ENCODE measurements around the gene GNA12. TPM values are rescaled to one million over a fixed set of nuclear protein-coding genes. Genes with fewer than 3 reads are reported as not detected.
"Not testable (repeated sequence)": the region's sequence is repeated elsewhere in the genome, so short reads cannot be mapped to it uniquely, and the experiment has no call there.

The GNA12 gene
- total RNA-seq, 4 donors from 2014 or later = 22.5 to 63.2 (median 35.1) TPM

DNA sequence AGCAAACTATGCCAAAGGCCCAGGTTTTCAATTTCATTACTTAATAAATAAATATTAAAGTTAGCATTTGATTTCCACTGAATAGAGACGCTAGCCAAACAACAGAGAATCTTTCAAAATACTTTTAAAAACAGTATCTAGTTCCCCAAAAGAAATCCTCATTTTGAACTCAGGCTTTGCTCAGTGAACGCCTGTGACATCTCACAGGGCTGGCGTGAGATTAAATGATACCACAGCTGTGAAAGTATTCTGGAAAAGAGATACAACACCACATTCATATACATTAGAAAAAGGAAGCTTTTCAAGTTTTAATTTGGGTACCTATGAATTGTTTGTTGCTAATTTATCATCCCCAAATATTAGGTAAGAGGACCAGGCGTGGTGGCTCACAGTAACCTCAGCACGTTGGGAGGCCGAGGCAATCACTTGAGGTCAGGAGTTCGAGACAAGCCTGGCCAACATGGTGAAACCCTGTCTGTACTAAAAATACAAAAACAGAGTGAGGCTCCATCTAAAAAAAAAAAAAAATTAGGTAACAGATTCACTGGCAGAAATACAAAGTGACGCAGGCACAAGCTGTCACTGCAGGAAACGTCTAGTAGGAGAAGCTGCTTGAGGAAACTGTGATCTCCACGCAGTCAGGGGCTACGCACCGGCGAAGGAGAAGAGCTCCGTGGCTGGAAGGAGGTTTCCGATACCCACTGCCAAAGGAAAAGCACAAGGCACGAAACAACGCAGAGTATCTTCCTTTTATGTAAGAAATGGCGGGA is 106.2 kb downstream of the GNA12 start:
- Histone ChIP-seq H3K36me3 (no peaks in the 10 kb centered on the region), H3K4me3 (peak overlapping the region in 1 of 2 donors; percentile 1), H3K27ac (peak overlapping the region in 3 of 4 donors; percentile 25 to 64 (median 56)), H3K9me3 (no peaks in the 10 kb centered on the region), H3K4me1 (peaks cover 0 to 41% (median 5%) of the 10 kb centered on the region in 3 donors), H3K27me3 (no peaks in the 10 kb centered on the region)
- peak; percentile 76 for ATAC-seq
- WGBS, 2 donors (ENCODE audit: low coverage in 1 of 2) = 28 to 40% methylated on average over 18 of the region's 18 CpGs
- TF ChIP-seq, protein P1, sequence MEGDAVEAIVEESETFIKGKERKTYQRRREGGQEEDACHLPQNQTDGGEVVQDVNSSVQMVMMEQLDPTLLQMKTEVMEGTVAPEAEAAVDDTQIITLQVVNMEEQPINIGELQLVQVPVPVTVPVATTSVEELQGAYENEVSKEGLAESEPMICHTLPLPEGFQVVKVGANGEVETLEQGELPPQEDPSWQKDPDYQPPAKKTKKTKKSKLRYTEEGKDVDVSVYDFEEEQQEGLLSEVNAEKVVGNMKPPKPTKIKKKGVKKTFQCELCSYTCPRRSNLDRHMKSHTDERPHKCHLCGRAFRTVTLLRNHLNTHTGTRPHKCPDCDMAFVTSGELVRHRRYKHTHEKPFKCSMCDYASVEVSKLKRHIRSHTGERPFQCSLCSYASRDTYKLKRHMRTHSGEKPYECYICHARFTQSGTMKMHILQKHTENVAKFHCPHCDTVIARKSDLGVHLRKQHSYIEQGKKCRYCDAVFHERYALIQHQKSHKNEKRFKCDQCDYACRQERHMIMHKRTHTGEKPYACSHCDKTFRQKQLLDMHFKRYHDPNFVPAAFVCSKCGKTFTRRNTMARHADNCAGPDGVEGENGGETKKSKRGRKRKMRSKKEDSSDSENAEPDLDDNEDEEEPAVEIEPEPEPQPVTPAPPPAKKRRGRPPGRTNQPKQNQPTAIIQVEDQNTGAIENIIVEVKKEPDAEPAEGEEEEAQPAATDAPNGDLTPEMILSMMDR (IDR thresholded peaks at IDR 0.05) = no peak
- TF ChIP-seq POLR2AphosphoS5 (IDR thresholded peaks at IDR 0.05) (peak; percentile 72), EP300 (IDR thresholded peaks at IDR 0.05) (no peak), POLR2A (IDR thresholded peaks at IDR 0.05) (peak; percentile 24 to 26)

DNA sequence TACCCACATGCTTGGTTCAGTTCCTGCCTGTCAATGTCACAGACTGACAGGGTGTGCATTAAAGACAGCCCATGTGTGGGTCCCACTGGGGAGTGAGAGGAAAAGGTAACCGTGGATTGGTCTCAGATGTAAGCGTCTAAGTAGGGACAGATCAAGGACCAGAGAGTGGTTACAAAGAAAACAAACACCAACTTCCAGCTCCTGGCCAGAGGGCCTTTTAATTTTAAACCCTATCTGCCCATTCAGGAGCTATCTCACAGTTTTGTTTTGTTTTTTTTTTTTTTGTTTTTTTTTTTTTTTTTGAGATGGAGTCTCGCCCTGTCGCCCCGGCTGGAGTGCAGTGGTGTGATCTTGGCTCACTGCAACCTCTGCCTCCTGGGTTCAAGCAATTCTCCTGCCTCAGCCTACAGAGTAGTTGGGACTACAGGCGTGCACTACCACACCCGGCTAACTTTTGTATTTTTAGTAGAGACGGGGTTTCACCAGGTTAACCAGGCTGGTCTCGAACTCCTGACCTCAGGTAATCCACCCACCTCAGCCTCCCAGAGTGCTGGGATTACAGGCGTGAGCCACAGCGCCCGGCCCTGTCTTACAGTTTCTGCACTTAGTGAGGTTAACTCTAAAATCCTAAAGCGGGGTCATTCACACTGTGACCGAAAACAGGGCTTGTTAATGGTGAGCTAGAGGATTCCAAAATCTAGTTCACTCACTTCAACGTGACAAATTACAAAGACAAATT is 106.9 kb downstream of the GNA12 start:
- H3K27ac ChIP-seq = peak overlapping the region in 2 of 4 donors; percentile 56 to 64

DNA sequence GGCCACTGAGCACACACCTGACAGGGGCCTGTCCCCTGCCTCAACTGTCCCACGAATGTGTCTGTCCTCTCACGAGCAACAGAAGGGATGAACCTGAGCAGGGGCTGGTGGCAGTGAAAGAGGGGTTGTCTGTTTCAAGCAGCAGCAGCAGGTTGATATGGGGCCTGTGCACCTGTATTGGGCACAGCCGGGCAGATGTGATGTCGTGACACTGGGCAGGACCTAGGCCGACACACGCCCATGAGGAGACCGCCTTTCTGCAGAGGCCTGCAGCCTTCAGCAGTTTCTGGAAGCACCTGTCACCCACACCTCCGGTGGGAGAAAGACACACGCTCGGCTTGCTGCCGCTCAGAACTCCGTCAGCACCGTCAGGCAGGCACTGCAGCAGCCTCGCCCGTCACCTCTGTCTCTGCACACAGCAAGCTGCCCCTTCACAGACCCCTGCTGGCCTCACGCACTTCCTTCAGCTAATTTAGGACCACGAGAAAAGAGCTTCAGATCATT is 107.6 kb downstream of the GNA12 start:
- no peak overlapping the region for H3K27ac ChIP-seq
- WGBS, 2 donors (ENCODE audit: low coverage in 1 of 2) = 80% methylated on average over 1 of the region's 17 CpGs; no CpG with 5 or more reads in 1 of the 2 donors
- no peak for ATAC-seq
- peaks cover 0 to 43% (median 5%) of the 10 kb centered on the region in 3 donors for H3K4me1 ChIP-seq
- H3K4me3 ChIP-seq = no peak overlapping the region
- H3K9me3 ChIP-seq = no peaks in the 10 kb centered on the region
- no peaks in the 10 kb centered on the region for H3K27me3 ChIP-seq
- H3K36me3 ChIP-seq = peaks cover 0 to 5% of the 10 kb centered on the region in 2 donors
- TF ChIP-seq POLR2A (IDR thresholded peaks at IDR 0.05) = no peak
- TF ChIP-seq EP300 (IDR thresholded peaks at IDR 0.05) = no peak
- no peak for TF ChIP-seq POLR2AphosphoS5 (IDR thresholded peaks at IDR 0.05)
- TF ChIP-seq, protein P1 (IDR thresholded peaks at IDR 0.05) = no peak

More for the DNA sequence above, 106.9 kb downstream of the GNA12 start:
- H3K4me1 ChIP-seq = peaks cover 0 to 43% (median 5%) of the 10 kb centered on the region in 3 donors
- H3K36me3 ChIP-seq, ATAC-seq, H3K4me3 ChIP-seq, H3K27me3 ChIP-seq, H3K9me3 ChIP-seq: not testable (repeated sequence)
- 50 to 73% methylated on average over 1 to 10 of the region's 15 CpGs for WGBS, 2 donors (ENCODE audit: low coverage in 1 of 2)

DNA sequence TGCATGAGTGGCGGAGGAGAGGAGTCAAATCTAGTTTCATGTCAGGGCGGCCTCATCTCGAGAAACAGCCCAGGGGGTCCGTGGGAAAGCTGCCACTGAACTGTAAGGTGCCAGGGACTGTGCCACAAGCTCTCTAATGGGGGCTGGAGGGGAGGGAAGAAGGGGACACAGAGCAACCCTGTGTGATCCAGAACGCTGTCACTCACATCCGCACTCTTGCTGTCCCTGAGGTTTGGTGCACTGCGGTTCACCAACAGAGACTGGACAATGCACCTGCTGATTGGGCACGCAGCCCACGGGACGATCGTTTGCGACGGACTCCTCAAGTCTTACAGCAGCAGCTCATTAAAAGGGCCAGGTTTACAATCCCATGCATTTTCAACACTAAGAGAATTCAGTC is 108.4 kb downstream of the GNA12 start:
- H3K27me3 ChIP-seq = no peaks in the 10 kb centered on the region
- ATAC-seq = no peak
- TF ChIP-seq EP300 (IDR thresholded peaks at IDR 0.05) (no peak), POLR2AphosphoS5 (IDR thresholded peaks at IDR 0.05) (no peak), POLR2A (IDR thresholded peaks at IDR 0.05) (no peak)
- TF ChIP-seq, protein P1 (IDR thresholded peaks at IDR 0.05) = no peak
- no peak overlapping the region for H3K27ac ChIP-seq
- no peaks in the 10 kb centered on the region for H3K9me3 ChIP-seq
- no peak overlapping the region for H3K4me3 ChIP-seq
- WGBS, 2 donors (ENCODE audit: low coverage in 1 of 2) = 84 to 100% methylated on average over 1 to 5 of the region's 13 CpGs
- peaks cover 0 to 45% (median 5%) of the 10 kb centered on the region in 3 donors for H3K4me1 ChIP-seq
- H3K36me3 ChIP-seq = peaks cover 0 to 12% of the 10 kb centered on the region in 2 donors

All from gastroesophageal sphincter (tissue), 4 donors.